A549 (cell line): Measurements from ENCODE around the gene SLC35A2. TPM values are rescaled to one million over a fixed set of nuclear protein-coding genes. Genes with fewer than 3 reads are reported as not detected.

Experiments
- ATAC-seq, 2 experiments: fragments of 200-7000 bp in 1 of 2; fragments of >200 bp in 1 of 2; cut with Nextera tagmentation in 1 of 2; cut with Tn5 transposase in 1 of 2; 3 replicates each; pipeline versions ENCODE4 v1.8.0 to v1.9.1; 2018 to 2020; ENCODE audit warnings: mild to moderate bottlenecking in 1 of 2, moderate library complexity in 1 of 2
- CTCF ChIA-PET: fragments of 300-600 bp; sonication (Branson Sonifier 250); formaldehyde crosslinking; extraction: SDS; loops from one replicate; lab custom pipeline; 2021; ENCODE audit warnings: antibody characterized with exemption, inconsistent platforms; lab: Yijun Ruan, JAX
- POLR2A ChIA-PET: fragments of 350-600 bp; formaldehyde crosslinking; extraction: SDS; loops from one replicate; lab custom pipeline; 2021; ENCODE audit warnings: antibody characterized with exemption, inconsistent platforms; lab: Yijun Ruan, JAX
- DNase-seq, 2 experiments: peaks; one replicate each; pipeline versions ENCODE4 v3.0.0 to v3.0.0-alpha.2; 2011 to 2016; ENCODE audit warnings: low read depth in 1 of 2, low spot score in 1 of 2
- FAIRE-seq: peaks from 2 replicates; lab custom pipeline; 2011; peaks lifted over from hg19 to GRCh38; lab: Jason Lieb, UNC
- H3K27ac ChIP-seq, 2 experiments: fragments of >200 bp; sonication (Bioruptor Twin); formaldehyde crosslinking; 3 replicates each; pipeline ENCODE4 v1.5.1; 2016 to 2017
- H3K4me1 ChIP-seq: fragments of >200 bp; sonication (Bioruptor Twin); formaldehyde crosslinking; 3 replicates; pipeline ENCODE4 v1.6.1; 2016
- H3K4me2 ChIP-seq: fragments of >200 bp; sonication (Bioruptor Twin); formaldehyde crosslinking; 3 replicates; pipeline ENCODE4 v1.6.1; 2016
- H3K4me3 ChIP-seq: fragments of >200 bp; sonication (Bioruptor Twin); formaldehyde crosslinking; 3 replicates; pipeline ENCODE4 v1.5.1; 2016
- H3K9me3 ChIP-seq: fragments of >200 bp; sonication (Bioruptor Twin); formaldehyde crosslinking; 3 replicates; pipeline ENCODE4 v1.6.1; 2016
- CBX8 ChIP-seq: fragments of 200-600 bp; sonication (generic); IDR thresholded peaks from 2 replicates; pipeline ENCODE4 v1.6.1; 2016
- CEBPB ChIP-seq, 2 experiments: fragments of >200 bp in 1 of 2; sonication (Bioruptor Twin) in 1 of 2; formaldehyde crosslinking in 1 of 2; IDR thresholded peaks; 2 replicates each; pipeline ENCODE4 v1.6.1; 2012 to 2016
- CHD4 ChIP-seq: fragments of 200-600 bp; sonication (generic); IDR thresholded peaks from 2 replicates; pipeline ENCODE4 v1.6.1; 2016; ENCODE audit warnings: antibody characterized with exemption, mild to moderate bottlenecking, borderline replicate concordance
- E2F6 ChIP-seq: IDR thresholded peaks from 2 replicates; pipeline ENCODE4 v1.6.1; 2012; ENCODE audit warnings: low read depth, borderline replicate concordance
- EHF ChIP-seq: fragments of 250-450 bp; sonication (Bioruptor Pico); IDR thresholded peaks from 2 replicates; pipeline ENCODE4 v1.5.0; 2020; ENCODE audit warnings: mild to moderate bottlenecking
- ELK1 ChIP-seq: fragments of 150-350 bp; IDR thresholded peaks from 2 replicates; pipeline ENCODE4 v1.6.1; 2014; ENCODE audit warnings: low read depth, mild to moderate bottlenecking, low read length
- GATA3 ChIP-seq: IDR thresholded peaks from 2 replicates; pipeline ENCODE4 v1.6.1; 2012; ENCODE audit warnings: borderline replicate concordance
- HDAC2 ChIP-seq: fragments of 200-600 bp; sonication (generic); IDR thresholded peaks from 2 replicates; pipeline ENCODE4 v1.6.1; 2016
- HOXA7 ChIP-seq: fragments of 250-450 bp; sonication (Bioruptor Pico); IDR thresholded peaks from 2 replicates; pipeline ENCODE4 v1.5.0; 2020; ENCODE audit warnings: mild to moderate bottlenecking, moderate library complexity
- KDM1A ChIP-seq: fragments of 200-600 bp; sonication (generic); IDR thresholded peaks from 2 replicates; pipeline ENCODE4 v1.6.1; 2016; ENCODE audit warnings: low read depth, mild to moderate bottlenecking
- KDM5A ChIP-seq: fragments of 200-600 bp; sonication (generic); IDR thresholded peaks from 2 replicates; pipeline ENCODE4 v1.6.1; 2016; ENCODE audit warnings: antibody characterized with exemption, mild to moderate bottlenecking
- NFE2L2 ChIP-seq: fragments of 150-350 bp; conservative IDR thresholded peaks from 2 replicates; pipeline ENCODE4 v1.6.1; 2014; ENCODE audit warnings: low read length
- PBX3 ChIP-seq: IDR thresholded peaks from 2 replicates; pipeline ENCODE4 v1.6.1; 2012
- PHF8 ChIP-seq: fragments of 200-600 bp; sonication (generic); IDR thresholded peaks from 2 replicates; pipeline ENCODE4 v1.6.1; 2016; ENCODE audit warnings: low read depth, mild to moderate bottlenecking, antibody characterized with exemption, moderate library complexity, borderline replicate concordance
- POLR2A ChIP-seq: IDR thresholded peaks from 2 replicates; pipeline ENCODE4 v1.6.1; 2012; ENCODE audit warnings: mild to moderate bottlenecking, low read length
- REST ChIP-seq: fragments of 200-600 bp; sonication (generic); IDR thresholded peaks from 2 replicates; pipeline ENCODE4 v1.6.1; 2016; ENCODE audit warnings: antibody characterized with exemption, mild to moderate bottlenecking, moderate library complexity
- SMC3 ChIP-seq: fragments of >200 bp; sonication (Bioruptor Twin); formaldehyde crosslinking; IDR thresholded peaks from 3 replicates; pipeline ENCODE4 v1.6.1; 2018; ENCODE audit warnings: inconsistent platforms
- SREBF2 ChIP-seq: fragments of 450-650 bp; IDR thresholded peaks from 2 replicates; pipeline ENCODE4 v1.6.1; 2014; ENCODE audit warnings: mild to moderate bottlenecking, moderate library complexity
- USF2 ChIP-seq: fragments of 450-650 bp; IDR thresholded peaks from 2 replicates; pipeline ENCODE4 v1.6.1; 2014; ENCODE audit warnings: antibody characterized with exemption
- ZFP36 ChIP-seq: fragments of 450-650 bp; IDR thresholded peaks from 2 replicates; pipeline ENCODE4 v1.6.1; 2014; ENCODE audit warnings: borderline replicate concordance; ENCODE audit not compliant: partially characterized antibody
- WGBS: methylation state at CpG from one replicate; pipeline ENCODE4 v1.1.6; 2017; ENCODE audit errors: missing lambda C conversion rate; 5-methylcytosine and 5-hydroxymethylcytosine counted together
- polyA plus RNA-seq, 4 experiments: library from polyadenylated mRNA; depleted of rRNA in 3 of 4; stranded (reverse); fragments of >200 nt; fragmentation: RNase III in 1 of 4; extraction: RNeasy Plus Mini Kit Qiagen cat#74134 plus additional on column Dnase treatment in 1 of 4; gene quantifications; 2 replicates in 3 of 4; 3 replicates in 1 of 4; pipeline ENCODE4 v1.2.3, GENCODE V29; 2011 to 2017

Gene SLC35A2
- polyA plus RNA-seq, 2 of the 4 experiments (the other 2 are of a cell fraction), result 39.4 to 50.2 TPM

- ATAC-seq (no peak), FAIRE-seq (no peak), DNase-seq (no peak)
- H3K27ac ChIP-seq, result no peak overlapping the region
- POLR2A ChIA-PET, result no interaction called here
- H3K4me3 ChIP-seq, result no peak overlapping the region
- H3K9me3 ChIP-seq, result no peaks in the 10 kb centered on the region
- H3K4me1 ChIP-seq, result no peaks in the 10 kb centered on the region
- no peak for TF ChIP-seq ZFP36
- no peak overlapping the region for H3K4me2 ChIP-seq
- CTCF ChIA-PET, result interaction anchor here (1.0 kb wide), 1 partner anchor 11 kb away, joined by 3 read pairs; no protein-coding TSS in a partner anchor
- 84% methylated on average over 1 of the region's 1 CpG for WGBS
Observed at GRCh38 chrX:48935301-48935670, 23.8 kb upstream of the SLC35A2 start.

GRCh38 chrX:48934581-48935300, 23.3 kb upstream of the SLC35A2 start:
- no peaks in the 10 kb centered on the region for H3K9me3 ChIP-seq
- DNase-seq, result no peak
- H3K4me1 ChIP-seq, result no peaks in the 10 kb centered on the region
- H3K4me3 ChIP-seq, result no peak overlapping the region
- H3K27ac ChIP-seq, result no peak overlapping the region
- WGBS, result 93% methylated on average over 7 of the region's 7 CpGs
- CTCF ChIA-PET, result interaction anchor here (1.0 kb wide), 1 partner anchor 12 kb away, joined by 3 read pairs; no protein-coding TSS in a partner anchor
- no peak for TF ChIP-seq POLR2A
- TF ChIP-seq E2F6, result no peak
- TF ChIP-seq EHF (CRISPR knock-in tag), result no peak
- TF ChIP-seq REST, result no peak
- TF ChIP-seq KDM1A, result no peak
- no peak for TF ChIP-seq ZFP36
- no peak for TF ChIP-seq PBX3
- TF ChIP-seq HOXA7, result no peak
- no peak for TF ChIP-seq SMC3
- no peak for TF ChIP-seq ELK1
- no peak for TF ChIP-seq CBX8
- TF ChIP-seq KDM5A, result no peak
- TF ChIP-seq NFE2L2, result no peak
- TF ChIP-seq PHF8, result no peak
- TF ChIP-seq CHD4, result no peak
- no peak for TF ChIP-seq GATA3
- TF ChIP-seq HDAC2, result no peak
- TF ChIP-seq SREBF2, result no peak
- no peak for TF ChIP-seq CEBPB (IDR thresholded peaks at IDR 0.05)
- no peak for TF ChIP-seq USF2
- TF ChIP-seq, all 56 proteins: peak for 0
- POLR2A ChIA-PET, result no interaction called here
- H3K4me2 ChIP-seq, result no peak overlapping the region
- FAIRE-seq (no peak), ATAC-seq (no peak)
